GM18502 (cell line): ENCODE results near the gene ASIC4.

Experiments used
- ATAC-seq: cut with Tn5 transposase; IDR thresholded peaks from one replicate; pipeline ENCODE4 v1.9.1; 2021; ENCODE audit warnings: mild to moderate bottlenecking; ENCODE audit not compliant: unreplicated experiment, poor library complexity

ASIC4 gene

DNA sequence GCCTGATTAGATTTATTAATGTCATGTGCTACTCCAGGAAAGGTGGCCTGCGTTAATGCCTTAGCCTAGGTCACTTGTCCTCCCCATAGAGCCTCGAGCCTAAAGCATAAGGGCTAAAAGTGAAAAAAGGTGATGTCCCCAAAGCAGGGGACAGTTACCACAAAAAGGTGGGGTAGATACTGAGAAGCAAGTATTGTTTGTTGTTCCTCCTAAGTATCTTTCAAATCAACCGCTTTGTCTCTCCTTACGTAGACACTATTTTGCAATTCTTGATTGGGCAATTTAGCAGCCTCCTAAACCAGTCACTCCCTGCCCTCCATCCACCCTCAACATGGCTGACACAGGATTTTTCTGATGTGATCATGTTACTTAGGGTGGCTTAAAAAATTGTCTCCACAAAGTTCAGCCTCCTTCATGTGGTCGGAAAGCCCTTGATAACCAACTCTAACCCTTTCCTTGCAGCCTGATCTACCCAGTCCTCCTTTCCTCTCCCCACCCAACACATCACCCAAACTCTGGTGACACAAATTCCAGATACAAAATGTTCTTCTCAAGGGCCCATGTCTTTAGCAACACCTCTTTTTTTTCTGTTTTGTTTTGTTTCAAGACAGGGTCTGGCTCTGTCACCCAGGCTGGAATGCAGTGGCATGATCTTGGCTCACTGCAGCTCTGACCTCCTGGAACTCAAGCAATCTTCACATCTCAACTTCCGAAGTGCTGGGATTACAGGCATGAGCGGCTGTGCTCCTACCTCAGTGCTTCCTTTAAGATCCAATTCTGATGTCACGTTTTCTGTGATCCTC, 64.7 kb downstream of the ASIC4 start:
- ATAC-seq = no peak

DNA sequence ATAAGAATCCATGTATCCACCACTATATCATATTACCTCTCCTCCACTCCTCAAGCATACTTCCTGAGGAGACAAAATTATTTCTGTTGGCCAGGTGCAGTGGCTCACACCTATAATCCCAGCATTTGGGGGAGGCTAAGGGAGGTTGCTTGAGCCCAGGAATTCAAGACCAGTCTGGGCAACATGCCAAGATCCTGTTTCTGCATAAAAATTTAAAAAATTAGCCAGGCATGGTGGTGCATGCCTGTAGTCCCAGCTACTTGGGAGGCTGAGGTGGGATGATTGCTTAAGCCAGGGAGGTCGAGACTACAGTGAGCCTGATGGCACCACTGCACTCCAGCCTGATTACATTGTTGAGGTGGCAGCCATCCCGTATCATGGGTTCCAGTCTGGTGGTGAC, 67.1 kb downstream of the ASIC4 start:
- ATAC-seq = no peak
